Naive B cell (primary cell): ENCODE data around the gene FER1L5. TPM values are rescaled to one million over a fixed set of nuclear protein-coding genes. Genes with fewer than 3 reads are reported as not detected.
A peak's percentile ranks its signal among the peaks of the same experiment; 100 is the strongest.

Experiments used
- ATAC-seq, 2 donors: fragments of 150-1000 bp; cut with Tn5 transposase; 2 replicates each; pipeline ENCODE4 v1.10.0; 2021; ENCODE audit warnings: low read depth in 2 of 2, mild to moderate bottlenecking in 2 of 2, moderate library complexity in 2 of 2
- DNase-seq: peaks from one replicate; pipeline ENCODE4 v3.0.0; 2022
- H3K27ac Mint-ChIP-seq, 6 donors: one replicate each; pipeline ENCODE4 v1.8.0; 2020 to 2022; ENCODE audit warnings: mild to moderate bottlenecking in 6 of 6, mixed read lengths in 6 of 6, moderate library complexity in 5 of 6, inconsistent platforms in 2 of 6
- H3K27me3 Mint-ChIP-seq, 3 donors: one replicate each; pipeline ENCODE4 v1.8.0; 2021 to 2022; ENCODE audit warnings: mixed read lengths in 3 of 3, mild to moderate bottlenecking in 1 of 3
- H3K36me3 Mint-ChIP-seq, 2 donors: one replicate each; pipeline ENCODE4 v1.8.0; 2020 to 2022; ENCODE audit warnings: mixed read lengths in 2 of 2, inconsistent platforms in 1 of 2, mild to moderate bottlenecking in 1 of 2
- H3K4me1 Mint-ChIP-seq, 3 donors: one replicate each; pipeline ENCODE4 v1.8.0; 2020 to 2022; ENCODE audit warnings: mixed read lengths in 3 of 3, inconsistent platforms in 1 of 3, mild to moderate bottlenecking in 1 of 3, moderate library complexity in 1 of 3
- H3K4me3 Mint-ChIP-seq, 8 donors: one replicate each; pipeline ENCODE4 v1.8.0; 2020 to 2022; ENCODE audit warnings: mild to moderate bottlenecking in 8 of 8, mixed read lengths in 8 of 8, moderate library complexity in 8 of 8, inconsistent platforms in 2 of 8
- H3K9me3 Mint-ChIP-seq, 7 donors: one replicate each; pipeline ENCODE4 v1.8.0; 2020 to 2022; ENCODE audit warnings: mixed read lengths in 7 of 7, mild to moderate bottlenecking in 5 of 7, inconsistent platforms in 2 of 7, moderate library complexity in 1 of 7
- polyA plus RNA-seq, 6 donors: library from polyadenylated mRNA; unstranded; fragments of 300-500 nt; fragmentation: Illumina TruSeq; gene quantifications; one replicate each; pipeline ENCODE4 v1.2.3, GENCODE V29; 2021; ENCODE audit warnings: low read depth in 6 of 6

Gene FER1L5
- not detected for polyA plus RNA-seq

GRCh38 chr2:96642564-96643360 lies at the start of gene FER1L5:
TSS of gene FER1L5 (plus strand) at chr2:96642764. CDS start at chr2:96642837, 73 bp downstream.
- Mint-ChIP-seq H3K36me3 (no peaks in the 10 kb centered on the region), H3K4me3 (no peak within 1 kb of the TSS), H3K9me3 (no peaks in the 10 kb centered on the region), H3K27ac (peak within 1 kb of the TSS in 1 of 6 donors; percentile 64), H3K4me1 (peaks cover 0 to 10% (median 0%) of the 10 kb centered on the region in 3 donors), H3K27me3 (no peaks in the 10 kb centered on the region)
- no peak for DNase-seq
- no peak for ATAC-seq

GRCh38 chr2:96594282-96594681 lies 48.3 kb upstream of the FER1L5 start:
- Mint-ChIP-seq H3K9me3 (no peaks in the 10 kb centered on the region), H3K4me3 (no peak overlapping the region), H3K27me3 (no peaks in the 10 kb centered on the region), H3K36me3 (peaks cover 20 to 26% of the 10 kb centered on the region in 2 donors), H3K4me1 (peaks cover 0 to 5% (median 0%) of the 10 kb centered on the region in 3 donors), H3K27ac (peak overlapping the region in 1 of 6 donors; percentile 77)
- ATAC-seq (no peak), DNase-seq (no peak)

GRCh38 chr2:96594691-96595152 lies 47.8 kb upstream of the FER1L5 start:
- ATAC-seq (no peak), DNase-seq (no peak)
- H3K4me1 Mint-ChIP-seq: peaks cover 0 to under 1% (median 0%) of the 10 kb centered on the region in 3 donors
- H3K4me3 Mint-ChIP-seq: no peak overlapping the region
- peaks cover 20 to 26% of the 10 kb centered on the region in 2 donors for H3K36me3 Mint-ChIP-seq
- no peaks in the 10 kb centered on the region for H3K27me3 Mint-ChIP-seq
- peak overlapping the region in 1 of 6 donors; percentile 77 for H3K27ac Mint-ChIP-seq
- no peaks in the 10 kb centered on the region for H3K9me3 Mint-ChIP-seq

GRCh38 chr2:96596596-96596995 lies 46.0 kb upstream of the FER1L5 start:
- Mint-ChIP-seq H3K36me3 (peaks cover 30 to 32% of the 10 kb centered on the region in 2 donors), H3K27ac (no peak overlapping the region)

GRCh38 chr2:96599941-96600340 lies 42.6 kb upstream of the FER1L5 start:
- peaks cover 16 to 19% of the 10 kb centered on the region in 2 donors for H3K36me3 Mint-ChIP-seq
- DNase-seq (no peak), ATAC-seq (no peak)
- no peak overlapping the region for H3K4me3 Mint-ChIP-seq
- H3K27ac Mint-ChIP-seq: no peak overlapping the region
- no peaks in the 10 kb centered on the region for H3K9me3 Mint-ChIP-seq
- H3K27me3 Mint-ChIP-seq: no peaks in the 10 kb centered on the region
- H3K4me1 Mint-ChIP-seq: peaks cover 0 to 4% (median 0%) of the 10 kb centered on the region in 3 donors

More at GRCh38 chr2:96596596-96596995, 46.0 kb upstream of the FER1L5 start:
- no peak for DNase-seq
- H3K4me3 Mint-ChIP-seq: no peak overlapping the region
- H3K9me3 Mint-ChIP-seq: no peaks in the 10 kb centered on the region
- no peaks in the 10 kb centered on the region for H3K4me1 Mint-ChIP-seq
- no peak for ATAC-seq
- H3K27me3 Mint-ChIP-seq: no peaks in the 10 kb centered on the region

- ATAC-seq (no peak), DNase-seq (no peak)
- H3K9me3 Mint-ChIP-seq: no peaks in the 10 kb centered on the region
- H3K4me3 Mint-ChIP-seq: no peak overlapping the region
- H3K27me3 Mint-ChIP-seq: no peaks in the 10 kb centered on the region
- H3K27ac Mint-ChIP-seq: peak overlapping the region in 2 of 6 donors; percentile 21 to 52
- H3K4me1 Mint-ChIP-seq: peaks cover 0 to 4% (median 3%) of the 10 kb centered on the region in 3 donors
- H3K36me3 Mint-ChIP-seq: peaks cover 19 to 36% of the 10 kb centered on the region in 2 donors
These were observed 40.9 kb upstream of the FER1L5 start for GRCh38 chr2:96601382-96602292.

GRCh38 chr2:96602330-96602823 lies 40.2 kb upstream of the FER1L5 start:
- no peaks in the 10 kb centered on the region for H3K27me3 Mint-ChIP-seq
- peaks cover 0 to 5% (median 4%) of the 10 kb centered on the region in 3 donors for H3K4me1 Mint-ChIP-seq
- no peak overlapping the region for H3K27ac Mint-ChIP-seq
- DNase-seq: peak; percentile 2
- H3K9me3 Mint-ChIP-seq: no peaks in the 10 kb centered on the region
- peaks cover 23 to 43% of the 10 kb centered on the region in 2 donors for H3K36me3 Mint-ChIP-seq
- ATAC-seq: peak in 1 of 2 donors; percentile 39
- no peak overlapping the region for H3K4me3 Mint-ChIP-seq

GRCh38 chr2:96604104-96604503 lies 38.5 kb upstream of the FER1L5 start:
- no peak for ATAC-seq
- H3K36me3 Mint-ChIP-seq: peaks cover 31 to 47% of the 10 kb centered on the region in 2 donors
- no peak overlapping the region for H3K27ac Mint-ChIP-seq
- H3K27me3 Mint-ChIP-seq: no peaks in the 10 kb centered on the region
- H3K4me3 Mint-ChIP-seq: no peak overlapping the region
- no peaks in the 10 kb centered on the region for H3K9me3 Mint-ChIP-seq
- DNase-seq: no peak
- H3K4me1 Mint-ChIP-seq: peaks cover 0 to 5% (median 4%) of the 10 kb centered on the region in 3 donors

- Mint-ChIP-seq H3K4me3 (no peak overlapping the region), H3K36me3 (peaks cover 33 to 35% of the 10 kb centered on the region in 2 donors), H3K9me3 (no peaks in the 10 kb centered on the region), H3K27ac (peak overlapping the region in 2 of 6 donors; percentile 15 to 25), H3K27me3 (no peaks in the 10 kb centered on the region), H3K4me1 (peaks cover 0 to 5% (median 0%) of the 10 kb centered on the region in 3 donors)
- DNase-seq (no peak), ATAC-seq (no peak)
These were observed 33.8 kb upstream of the FER1L5 start for GRCh38 chr2:96608469-96609455.

GRCh38 chr2:96616128-96616527 lies 26.4 kb upstream of the FER1L5 start:
- no peaks in the 10 kb centered on the region for H3K9me3 Mint-ChIP-seq
- H3K4me1 Mint-ChIP-seq: no peaks in the 10 kb centered on the region
- peak overlapping the region in 2 of 6 donors; percentile 43 to 51 for H3K27ac Mint-ChIP-seq
- no peak for DNase-seq
- no peaks in the 10 kb centered on the region for H3K27me3 Mint-ChIP-seq
- ATAC-seq: no peak
- H3K36me3 Mint-ChIP-seq: peaks cover 0 to 25% of the 10 kb centered on the region in 2 donors
- no peak overlapping the region for H3K4me3 Mint-ChIP-seq

GRCh38 chr2:96616535-96616934 lies 26.0 kb upstream of the FER1L5 start:
- Mint-ChIP-seq H3K4me3 (no peak overlapping the region), H3K9me3 (no peaks in the 10 kb centered on the region), H3K4me1 (no peaks in the 10 kb centered on the region), H3K27me3 (no peaks in the 10 kb centered on the region), H3K27ac (no peak overlapping the region), H3K36me3 (peaks cover 0 to 22% of the 10 kb centered on the region in 2 donors)
- no peak for DNase-seq
- no peak for ATAC-seq

- DNase-seq (no peak), ATAC-seq (no peak)
- Mint-ChIP-seq H3K36me3 (peaks cover 0 to 18% of the 10 kb centered on the region in 2 donors), H3K27ac (peak overlapping the region in 1 of 6 donors; percentile 33), H3K4me3 (no peak overlapping the region), H3K4me1 (no peaks in the 10 kb centered on the region), H3K9me3 (no peaks in the 10 kb centered on the region), H3K27me3 (no peaks in the 10 kb centered on the region)
These were observed 25.6 kb upstream of the FER1L5 start for GRCh38 chr2:96617012-96617411.
